ENCODE data around the gene GPS1.

GPS1 gene

DNA sequence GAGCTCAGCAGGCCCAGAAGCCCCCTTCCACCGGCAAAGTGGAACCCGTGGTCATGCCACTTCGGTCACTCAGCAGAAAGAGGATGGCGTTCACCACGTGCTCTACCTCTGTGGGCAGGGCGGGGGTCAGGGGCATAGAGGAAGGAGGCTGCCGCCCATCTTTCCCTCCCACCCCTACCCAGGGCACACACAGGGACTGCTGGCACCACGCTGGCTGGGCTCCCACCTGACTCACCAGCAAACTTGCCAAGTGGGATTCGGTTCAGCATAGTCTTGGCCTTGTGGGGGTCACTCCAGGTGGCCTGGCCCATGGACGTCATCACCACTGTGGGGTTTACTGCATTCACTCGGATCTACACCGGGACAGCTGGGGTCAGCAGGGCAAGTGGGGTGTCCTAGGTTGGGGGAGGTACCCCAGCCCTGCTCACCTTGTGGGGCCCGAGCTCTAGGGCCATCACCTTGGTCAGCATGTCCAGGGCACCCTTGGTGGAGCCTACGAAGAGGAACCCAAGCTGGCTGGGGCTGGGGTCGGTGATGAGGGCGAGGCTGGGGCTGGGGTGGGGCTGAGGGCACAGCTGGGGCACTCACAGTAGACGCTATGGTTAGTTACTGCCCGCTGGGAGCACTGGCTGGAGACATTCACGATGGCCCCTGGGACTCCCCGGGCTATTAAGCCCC, 15.6 kb upstream of the GPS1 start:
- Histone ChIP-seq H2BK5ac (ENCODE audit: low read depth, low read length, poor library complexity) (no peak overlapping the region), H3K79me2 (ENCODE audit: control insufficient read depth, insufficient read depth, low read length, poor library complexity) (peaks cover 5% of the 10 kb centered on the region), H2BK120ac (ENCODE audit: insufficient read depth, low read length, poor library complexity) (no peak overlapping the region), H3K4me1 (ENCODE audit: control insufficient read depth in 1 of 2, insufficient read depth in 2 of 2, low read length in 2 of 2) (peaks cover 5 to 13% of the 10 kb centered on the region in 2 experiments), H3K79me1 (ENCODE audit: low read length) (peaks cover 8% of the 10 kb centered on the region), H3K36me3 (ENCODE audit: control insufficient read depth in 1 of 2, insufficient read depth in 2 of 2, low read length in 2 of 2) (peaks cover 6 to 8% of the 10 kb centered on the region in 2 experiments), H3K9ac (ENCODE audit: low read length) (no peak overlapping the region), H3K4me2 (ENCODE audit: low read length) (peak overlapping the region; percentile 89), H4K8ac (ENCODE audit: low read depth, low read length) (no peak overlapping the region), H3K18ac (ENCODE audit: low read length) (peak overlapping the region; percentile 43), H3K9me3 (ENCODE audit: insufficient read depth, low read depth, low read length) (no peaks in the 10 kb centered on the region), H2AK5ac (ENCODE audit: low read length) (no peak overlapping the region), H3K4me3 (ENCODE audit: low read depth, low read length) (no peak overlapping the region), H4K91ac (ENCODE audit: low read depth, low read length) (no peak overlapping the region), H3K23ac (ENCODE audit: low read length) (no peak overlapping the region), H3K27ac (ENCODE audit: low read depth, low read length) (no peak overlapping the region), H3K14ac (ENCODE audit: low read length) (no peak overlapping the region), H4K12ac (ENCODE audit: low read depth, low read length) (no peak overlapping the region), H2AFZ (ENCODE audit: insufficient read depth, low read length, poor library complexity) (no peak overlapping the region), H3K27me3 (ENCODE audit: insufficient read depth, low read length) (no peaks in the 10 kb centered on the region), H3K4ac (ENCODE audit: low read depth, low read length) (no peak overlapping the region), H2BK12ac (ENCODE audit: low read length) (no peak overlapping the region)
- no peak for DNase-seq
- WGBS (ENCODE audit: extremely low coverage, insufficient coverage, insufficient read length): no CpG with 5 or more reads among the region's 20 CpGs

DNA sequence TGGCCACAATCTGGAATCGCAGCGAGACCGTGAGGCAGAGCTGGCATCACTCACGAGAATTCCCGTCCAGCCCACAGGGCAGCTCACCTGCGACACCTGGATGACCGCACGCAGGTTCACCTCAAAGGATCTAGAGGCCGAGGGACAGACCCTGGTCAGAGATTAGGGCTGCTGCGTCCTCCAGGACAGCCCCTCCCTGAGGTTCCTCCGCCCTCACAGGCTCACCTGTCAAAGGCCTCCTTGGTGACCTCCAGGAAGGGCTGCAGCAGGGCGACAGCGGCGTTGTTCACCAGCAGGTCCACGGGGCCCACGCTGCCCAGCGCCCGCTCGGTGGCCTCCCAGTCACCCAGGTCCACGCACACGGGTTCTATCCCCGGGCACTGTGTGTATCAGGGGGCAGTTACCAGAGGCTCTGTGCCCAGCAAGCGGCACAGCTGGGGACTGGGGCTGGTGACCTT, 15.0 kb upstream of the GPS1 start:
- Histone ChIP-seq H4K8ac (ENCODE audit: low read depth, low read length) (peak overlapping the region; percentile 64), H3K4me1 (ENCODE audit: control insufficient read depth in 1 of 2, insufficient read depth in 2 of 2, low read length in 2 of 2) (peaks cover 5 to 13% of the 10 kb centered on the region in 2 experiments), H3K4ac (ENCODE audit: low read depth, low read length) (no peak overlapping the region), H4K91ac (ENCODE audit: low read depth, low read length) (no peak overlapping the region), H3K23ac (ENCODE audit: low read length) (no peak overlapping the region), H3K27ac (ENCODE audit: low read depth, low read length) (peak overlapping the region; percentile 76), H3K27me3 (ENCODE audit: insufficient read depth, low read length) (no peaks in the 10 kb centered on the region), H3K18ac (ENCODE audit: low read length) (peak overlapping the region; percentile 47), H2BK5ac (ENCODE audit: low read depth, low read length, poor library complexity) (peak overlapping the region; percentile 32), H3K14ac (ENCODE audit: low read length) (peak overlapping the region; percentile 81), H3K4me3 (ENCODE audit: low read depth, low read length) (peak overlapping the region; percentile 75), H2AK5ac (ENCODE audit: low read length) (peak overlapping the region; percentile 45), H3K9ac (ENCODE audit: low read length) (peak overlapping the region; percentile 67), H2BK120ac (ENCODE audit: insufficient read depth, low read length, poor library complexity) (peak overlapping the region; percentile 19), H2BK12ac (ENCODE audit: low read length) (no peak overlapping the region), H3K4me2 (ENCODE audit: low read length) (peak overlapping the region; percentile 89), H3K79me2 (ENCODE audit: control insufficient read depth, insufficient read depth, low read length, poor library complexity) (peaks cover 5% of the 10 kb centered on the region), H3K79me1 (ENCODE audit: low read length) (peaks cover 7% of the 10 kb centered on the region), H3K9me3 (ENCODE audit: insufficient read depth, low read depth, low read length) (no peaks in the 10 kb centered on the region), H3K36me3 (ENCODE audit: control insufficient read depth in 1 of 2, insufficient read depth in 2 of 2, low read length in 2 of 2) (peaks cover 6 to 8% of the 10 kb centered on the region in 2 experiments), H4K12ac (ENCODE audit: low read depth, low read length) (peak overlapping the region; percentile 8), H2AFZ (ENCODE audit: insufficient read depth, low read length, poor library complexity) (peak overlapping the region; percentile 33)
- no CpG with 5 or more reads among the region's 23 CpGs for WGBS (ENCODE audit: extremely low coverage, insufficient coverage, insufficient read length)
- peak in 1 of 2 donors; percentile 40 for DNase-seq

DNA sequence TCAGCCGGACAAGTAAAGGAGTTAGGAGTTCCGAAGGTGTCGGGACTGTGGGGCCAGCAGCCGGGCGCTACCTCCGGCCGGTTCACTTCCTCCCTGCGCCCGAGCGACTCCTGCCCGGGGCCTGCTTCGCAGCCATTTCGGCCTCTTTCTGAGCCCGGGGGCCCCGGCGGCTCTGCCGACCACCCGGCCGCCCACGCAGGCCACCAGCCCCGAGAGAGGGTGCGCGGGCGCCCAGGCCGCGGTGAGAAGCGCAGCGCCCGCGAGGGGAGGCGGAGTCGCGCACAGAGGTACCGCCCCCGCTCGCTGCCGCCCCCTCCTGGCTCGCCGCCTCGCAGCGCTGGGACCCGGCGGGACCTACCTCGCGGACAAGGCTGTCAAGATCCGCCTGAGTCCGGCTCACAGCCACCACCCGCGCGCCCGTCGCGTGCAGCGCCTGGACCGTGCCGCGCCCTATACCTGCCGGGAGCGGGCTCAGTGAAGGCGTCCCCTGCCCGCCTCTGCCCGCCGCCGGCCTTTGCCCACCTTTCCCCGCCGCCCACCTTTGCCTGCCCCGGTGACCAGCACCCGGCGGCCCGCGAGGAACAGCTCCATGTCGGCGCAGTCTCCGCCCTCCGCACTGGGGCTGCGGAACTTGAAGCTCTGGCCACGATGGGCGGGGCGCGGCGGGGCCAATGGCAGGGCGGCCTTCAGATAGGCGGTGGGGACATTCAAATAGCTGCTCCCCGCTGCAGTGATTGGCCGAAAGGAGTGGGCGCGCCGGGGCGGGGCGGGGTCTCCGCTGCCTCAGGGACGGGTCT, 14.4 kb upstream of the GPS1 start, which contains the start of gene DCXR:
DCXR (minus strand) TSS at position 606 of the 797 bp plus-strand sequence; CDS start at position 591, 15 bp downstream.
- no CpG with 5 or more reads among the region's 92 CpGs for WGBS (ENCODE audit: extremely low coverage, insufficient coverage, insufficient read length)
- no peak within 1 kb of the TSS for H2BK12ac ChIP-seq (ENCODE audit: low read length)
- H3K4me3 ChIP-seq (ENCODE audit: low read depth, low read length): peak within 1 kb of the TSS; percentile 75

DNA sequence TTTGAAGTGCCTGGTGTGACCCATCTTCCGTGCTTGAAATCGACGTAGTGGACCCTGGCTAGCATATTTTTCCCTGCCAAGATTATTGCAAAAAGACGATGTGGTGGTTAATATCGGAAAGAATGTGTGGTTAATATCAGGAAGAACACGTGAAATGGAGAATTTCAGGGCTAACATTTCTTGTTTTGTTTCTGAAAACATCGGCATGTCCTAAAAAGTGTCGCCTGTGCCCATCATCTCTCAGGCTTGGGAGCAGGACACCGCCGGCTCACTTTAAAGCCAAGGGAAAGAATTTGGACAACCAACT, 13.9 kb upstream of the GPS1 start:
- WGBS (ENCODE audit: extremely low coverage, insufficient coverage, insufficient read length): no CpG with 5 or more reads among the region's 10 CpGs
- Histone ChIP-seq H3K9ac (ENCODE audit: low read length) (no peak overlapping the region), H2BK120ac (ENCODE audit: insufficient read depth, low read length, poor library complexity) (no peak overlapping the region)

More for the DNA sequence above, 14.4 kb upstream of the GPS1 start, which contains the start of gene DCXR:
- Histone ChIP-seq H4K12ac (ENCODE audit: low read depth, low read length) (peak within 1 kb of the TSS; percentile 8), H3K79me1 (ENCODE audit: low read length) (peaks cover 4% of the 10 kb centered on the region), H3K79me2 (ENCODE audit: control insufficient read depth, insufficient read depth, low read length, poor library complexity) (peaks cover 5% of the 10 kb centered on the region), H4K8ac (ENCODE audit: low read depth, low read length) (peak within 1 kb of the TSS; percentile 64), H2AK5ac (ENCODE audit: low read length) (peak within 1 kb of the TSS; percentile 45), H3K27me3 (ENCODE audit: insufficient read depth, low read length) (no peaks in the 10 kb centered on the region), H3K4me2 (ENCODE audit: low read length) (peak within 1 kb of the TSS; percentile 89), H3K4ac (ENCODE audit: low read depth, low read length) (no peak within 1 kb of the TSS), H3K4me1 (ENCODE audit: control insufficient read depth in 1 of 2, insufficient read depth in 2 of 2, low read length in 2 of 2) (peaks cover 5 to 9% of the 10 kb centered on the region in 2 experiments), H2BK5ac (ENCODE audit: low read depth, low read length, poor library complexity) (peak within 1 kb of the TSS; percentile 32), H2BK120ac (ENCODE audit: insufficient read depth, low read length, poor library complexity) (peak within 1 kb of the TSS; percentile 19), H4K91ac (ENCODE audit: low read depth, low read length) (no peak within 1 kb of the TSS), H3K14ac (ENCODE audit: low read length) (peak within 1 kb of the TSS; percentile 81), H3K27ac (ENCODE audit: low read depth, low read length) (peak within 1 kb of the TSS; percentile 76), H2AFZ (ENCODE audit: insufficient read depth, low read length, poor library complexity) (peak within 1 kb of the TSS; percentile 51), H3K36me3 (ENCODE audit: control insufficient read depth in 1 of 2, insufficient read depth in 2 of 2, low read length in 2 of 2) (peaks cover 6 to 8% of the 10 kb centered on the region in 2 experiments), H3K9me3 (ENCODE audit: insufficient read depth, low read depth, low read length) (no peaks in the 10 kb centered on the region), H3K9ac (ENCODE audit: low read length) (peak within 1 kb of the TSS; percentile 67), H3K18ac (ENCODE audit: low read length) (peak within 1 kb of the TSS; percentile 47), H3K23ac (ENCODE audit: low read length) (no peak within 1 kb of the TSS)
- peak; percentile 96 for DNase-seq

More for the DNA sequence above, 13.9 kb upstream of the GPS1 start:
- H3K36me3 ChIP-seq (ENCODE audit: control insufficient read depth in 1 of 2, insufficient read depth in 2 of 2, low read length in 2 of 2): peaks cover 6 to 8% of the 10 kb centered on the region in 2 experiments
- H2BK12ac ChIP-seq (ENCODE audit: low read length): no peak overlapping the region
- H3K4me3 ChIP-seq (ENCODE audit: low read depth, low read length): no peak overlapping the region
- no peak for DNase-seq
- H3K4ac ChIP-seq (ENCODE audit: low read depth, low read length): no peak overlapping the region
- H4K91ac ChIP-seq (ENCODE audit: low read depth, low read length): no peak overlapping the region
- no peak overlapping the region for H4K8ac ChIP-seq (ENCODE audit: low read depth, low read length)
- H3K79me1 ChIP-seq (ENCODE audit: low read length): peaks cover 4% of the 10 kb centered on the region
- no peak overlapping the region for H3K27ac ChIP-seq (ENCODE audit: low read depth, low read length)
- no peak overlapping the region for H2BK5ac ChIP-seq (ENCODE audit: low read depth, low read length, poor library complexity)
- no peak overlapping the region for H2AFZ ChIP-seq (ENCODE audit: insufficient read depth, low read length, poor library complexity)
- H3K79me2 ChIP-seq (ENCODE audit: control insufficient read depth, insufficient read depth, low read length, poor library complexity): peaks cover 5% of the 10 kb centered on the region
- peak overlapping the region; percentile 45 for H3K4me2 ChIP-seq (ENCODE audit: low read length)
- no peaks in the 10 kb centered on the region for H3K27me3 ChIP-seq (ENCODE audit: insufficient read depth, low read length)
- H3K4me1 ChIP-seq (ENCODE audit: control insufficient read depth in 1 of 2, insufficient read depth in 2 of 2, low read length in 2 of 2): peaks cover 5 to 6% of the 10 kb centered on the region in 2 experiments
- H3K18ac ChIP-seq (ENCODE audit: low read length): no peak overlapping the region
- H3K14ac ChIP-seq (ENCODE audit: low read length): no peak overlapping the region
- no peak overlapping the region for H2AK5ac ChIP-seq (ENCODE audit: low read length)
- no peak overlapping the region for H4K12ac ChIP-seq (ENCODE audit: low read depth, low read length)
- H3K23ac ChIP-seq (ENCODE audit: low read length): no peak overlapping the region
- peaks cover 4% of the 10 kb centered on the region for H3K9me3 ChIP-seq (ENCODE audit: insufficient read depth, low read depth, low read length)
